ENCODE data around the gene FIBCD1. TPM values are rescaled to one million over a fixed set of nuclear protein-coding genes. Genes with fewer than 3 reads are reported as not detected.

The FIBCD1 gene
- total RNA-seq, 1 donor from 2014 or later = not detected

DNA sequence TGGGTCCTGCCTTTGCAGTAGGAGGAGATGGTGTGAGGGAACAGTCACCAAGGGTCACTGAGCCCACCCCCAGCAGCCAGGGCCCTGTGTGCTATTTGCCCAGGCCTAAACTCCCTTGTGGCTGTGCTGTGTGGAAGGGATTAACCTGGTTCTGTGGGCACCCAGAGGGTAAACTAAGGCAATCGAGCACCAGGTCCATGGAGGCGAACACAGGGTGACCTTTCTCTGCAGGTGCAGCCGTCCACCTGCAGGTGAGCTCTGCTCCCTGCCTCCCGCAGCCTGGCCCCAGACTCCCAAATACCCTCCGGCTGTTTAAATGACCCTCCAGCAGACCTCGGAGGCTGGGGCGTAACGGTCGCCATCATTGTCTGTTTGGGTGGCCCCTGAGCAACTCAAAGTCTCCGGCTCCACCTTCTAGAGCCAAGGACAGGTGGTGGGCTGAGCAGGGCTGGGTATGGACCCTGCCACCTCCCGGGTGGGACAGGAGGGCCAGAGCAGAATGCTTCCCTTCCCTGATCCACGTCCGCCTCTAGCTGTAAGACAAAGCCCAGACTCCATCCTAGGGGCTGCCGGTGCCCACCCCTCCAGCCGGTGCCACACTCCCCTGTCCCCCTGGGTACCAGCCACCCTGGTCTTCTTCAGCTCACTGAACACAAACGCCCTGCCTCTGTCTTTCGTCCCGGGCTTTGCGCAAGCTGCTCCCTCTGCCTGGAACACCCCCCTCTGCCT lies 34.1 kb upstream of the FIBCD1 start:
- Histone ChIP-seq H3K9me3 (no peaks in the 10 kb centered on the region), H3K36me3 (no peaks in the 10 kb centered on the region), H3K27me3 (no peaks in the 10 kb centered on the region), H3K4me1 (no peaks in the 10 kb centered on the region), H3K27ac (no peak overlapping the region), H3K4me3 (no peak overlapping the region)
- TF ChIP-seq, protein P1, sequence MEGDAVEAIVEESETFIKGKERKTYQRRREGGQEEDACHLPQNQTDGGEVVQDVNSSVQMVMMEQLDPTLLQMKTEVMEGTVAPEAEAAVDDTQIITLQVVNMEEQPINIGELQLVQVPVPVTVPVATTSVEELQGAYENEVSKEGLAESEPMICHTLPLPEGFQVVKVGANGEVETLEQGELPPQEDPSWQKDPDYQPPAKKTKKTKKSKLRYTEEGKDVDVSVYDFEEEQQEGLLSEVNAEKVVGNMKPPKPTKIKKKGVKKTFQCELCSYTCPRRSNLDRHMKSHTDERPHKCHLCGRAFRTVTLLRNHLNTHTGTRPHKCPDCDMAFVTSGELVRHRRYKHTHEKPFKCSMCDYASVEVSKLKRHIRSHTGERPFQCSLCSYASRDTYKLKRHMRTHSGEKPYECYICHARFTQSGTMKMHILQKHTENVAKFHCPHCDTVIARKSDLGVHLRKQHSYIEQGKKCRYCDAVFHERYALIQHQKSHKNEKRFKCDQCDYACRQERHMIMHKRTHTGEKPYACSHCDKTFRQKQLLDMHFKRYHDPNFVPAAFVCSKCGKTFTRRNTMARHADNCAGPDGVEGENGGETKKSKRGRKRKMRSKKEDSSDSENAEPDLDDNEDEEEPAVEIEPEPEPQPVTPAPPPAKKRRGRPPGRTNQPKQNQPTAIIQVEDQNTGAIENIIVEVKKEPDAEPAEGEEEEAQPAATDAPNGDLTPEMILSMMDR (IDR thresholded peaks at IDR 0.05) = no peak
- intact Hi-C loops (cut with DNase I) = no loop called here
- no peak for DNase-seq (ENCODE audit: low spot score in 2 of 2)

DNA sequence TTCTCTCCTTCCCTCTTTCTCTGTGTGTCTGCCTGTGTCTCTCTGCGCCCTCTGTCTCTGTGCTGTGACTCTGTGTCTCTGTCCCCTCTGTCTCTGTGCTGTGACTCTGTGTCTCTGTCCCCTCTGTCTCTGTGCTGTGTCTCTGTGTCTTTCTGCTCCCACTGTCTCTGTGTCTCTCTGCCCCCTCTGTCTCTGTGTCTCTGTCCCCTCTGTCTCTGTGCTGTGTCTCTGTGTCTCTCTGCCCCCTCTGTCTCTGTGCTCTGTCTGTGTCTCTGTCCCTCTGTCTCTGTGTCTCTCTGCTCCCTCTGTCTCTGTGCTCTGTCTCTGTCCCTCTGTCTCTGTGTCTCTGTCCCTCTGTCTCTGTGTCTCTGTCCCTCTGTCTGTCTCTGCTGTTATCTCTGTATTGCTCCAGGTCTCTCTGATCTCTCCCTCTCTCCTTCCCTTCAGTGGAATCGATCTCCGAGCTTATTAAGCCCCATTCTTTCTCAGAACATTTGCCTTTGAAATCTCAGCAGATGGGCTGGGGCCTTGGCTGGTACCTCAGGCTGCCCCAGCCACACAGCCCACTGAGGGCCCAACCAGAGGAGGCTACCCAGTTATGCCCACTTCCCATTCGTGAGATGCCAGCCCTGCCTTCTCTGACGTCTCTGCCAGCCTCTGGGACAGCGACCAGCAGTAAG lies 33.4 kb upstream of the FIBCD1 start:
- Histone ChIP-seq H3K9me3 (no peaks in the 10 kb centered on the region), H3K36me3 (no peaks in the 10 kb centered on the region), H3K27ac (no peak overlapping the region), H3K4me3 (no peak overlapping the region), H3K4me1 (no peaks in the 10 kb centered on the region), H3K27me3 (no peaks in the 10 kb centered on the region)
- DNase-seq (ENCODE audit: low spot score in 2 of 2) = no peak
- intact Hi-C loops (cut with DNase I) = no loop called here
- TF ChIP-seq, protein P1 (IDR thresholded peaks at IDR 0.05) = no peak

DNA sequence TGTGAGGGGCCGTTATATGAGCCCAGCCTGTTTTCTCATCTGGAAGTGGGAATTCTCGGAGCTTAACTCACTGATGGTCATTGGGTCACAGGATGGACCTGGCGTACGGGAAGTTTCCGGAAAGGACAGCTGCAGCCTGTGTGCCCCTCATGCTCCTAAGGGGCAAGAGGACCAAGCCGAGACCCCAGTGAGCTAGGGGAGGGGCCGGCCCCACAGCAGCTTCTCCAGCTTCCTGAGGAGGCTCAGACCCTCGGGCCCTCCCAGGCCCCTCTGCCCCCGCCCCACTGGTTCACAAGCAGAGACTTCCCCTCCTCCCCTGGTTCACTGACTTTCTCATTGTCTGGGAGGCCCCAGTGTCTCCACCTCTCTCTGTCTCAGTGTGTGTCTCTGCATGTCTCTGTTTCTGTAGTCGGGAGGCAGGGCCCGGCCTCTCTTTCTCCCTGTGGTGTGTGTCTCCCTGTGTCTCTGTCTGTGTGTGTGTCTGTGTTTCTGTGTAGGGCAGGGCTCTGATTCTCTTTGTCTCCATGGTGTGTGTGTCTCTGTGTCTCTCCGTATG lies 32.3 kb upstream of the FIBCD1 start:
- Histone ChIP-seq H3K4me1 (no peaks in the 10 kb centered on the region), H3K9me3 (no peaks in the 10 kb centered on the region), H3K4me3 (no peak overlapping the region), H3K36me3 (no peaks in the 10 kb centered on the region), H3K27ac (no peak overlapping the region), H3K27me3 (no peaks in the 10 kb centered on the region)
- no peak for DNase-seq (ENCODE audit: low spot score in 2 of 2)
- intact Hi-C loops (cut with DNase I) = no loop called here
- TF ChIP-seq, protein P1 (IDR thresholded peaks at IDR 0.05) = no peak

DNA sequence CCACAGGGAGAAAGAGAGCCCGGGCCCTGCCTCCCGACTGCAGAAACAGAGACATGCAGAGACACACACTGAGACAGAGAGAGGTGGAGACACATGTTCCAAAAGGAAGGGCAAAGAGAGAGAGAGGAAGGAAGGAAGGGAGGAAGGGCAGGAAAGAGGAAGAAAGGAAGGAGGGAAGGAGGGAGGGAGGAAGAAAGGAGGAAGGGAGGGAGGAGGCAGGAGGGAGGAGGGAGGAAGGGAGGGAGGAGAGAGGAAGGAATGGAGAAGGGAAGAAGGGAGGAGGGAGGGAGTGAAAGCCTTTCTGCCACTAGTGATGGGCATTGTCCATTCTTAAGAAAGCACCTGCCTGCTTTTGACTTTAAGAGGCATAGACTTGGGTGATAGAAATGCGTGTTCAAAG lies 31.8 kb upstream of the FIBCD1 start:
- intact Hi-C loops (cut with DNase I) = no loop called here
- Histone ChIP-seq H3K9me3 (no peaks in the 10 kb centered on the region), H3K4me1 (no peaks in the 10 kb centered on the region), H3K36me3 (no peaks in the 10 kb centered on the region), H3K27me3 (no peaks in the 10 kb centered on the region), H3K4me3 (no peak overlapping the region), H3K27ac (no peak overlapping the region)
- TF ChIP-seq, protein P1 (IDR thresholded peaks at IDR 0.05) = no peak
- DNase-seq (ENCODE audit: low spot score in 2 of 2) = no peak

DNA sequence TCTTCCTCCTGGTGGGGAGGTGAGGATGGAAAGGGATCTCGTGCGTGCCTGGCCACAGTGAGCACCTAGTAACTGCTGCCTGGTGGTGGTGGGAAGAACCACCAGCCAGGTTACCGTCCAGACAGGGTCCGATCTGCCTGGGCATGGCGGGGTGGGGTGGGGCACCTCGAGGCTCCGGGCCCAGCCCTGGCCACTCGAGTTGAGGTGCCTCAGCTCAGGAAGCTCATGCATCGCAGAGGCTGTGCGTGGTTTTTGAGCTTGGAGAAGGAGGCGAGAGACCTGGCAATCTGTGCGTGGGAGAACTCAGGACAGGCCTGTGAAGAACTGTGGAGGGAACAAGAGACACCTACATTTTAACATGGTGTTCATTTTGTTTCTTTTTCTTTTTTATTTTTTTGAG lies 31.0 kb upstream of the FIBCD1 start:
- intact Hi-C loops (cut with DNase I) = no loop called here
- H3K4me1 ChIP-seq = no peaks in the 10 kb centered on the region

More for the DNA sequence above, 31.0 kb upstream of the FIBCD1 start:
- no peak overlapping the region for H3K27ac ChIP-seq
- H3K9me3 ChIP-seq = no peaks in the 10 kb centered on the region
- H3K27me3 ChIP-seq = no peaks in the 10 kb centered on the region
- TF ChIP-seq, protein P1 (IDR thresholded peaks at IDR 0.05) = no peak
- DNase-seq (ENCODE audit: low spot score in 2 of 2) = no peak
- H3K36me3 ChIP-seq = no peaks in the 10 kb centered on the region
- no peak overlapping the region for H3K4me3 ChIP-seq
